HEK293 (cell line): Measurements from ENCODE around the gene NPC1.

Experiments
- CTCF ChIA-PET: fragments of 350-600 bp; formaldehyde crosslinking; extraction: SDS; loops from one replicate; lab custom pipeline; 2021; ENCODE audit warnings: antibody characterized with exemption; lab: Yijun Ruan, JAX
- POLR2A ChIA-PET: fragments of 300-600 bp; formaldehyde crosslinking; extraction: SDS; loops from one replicate; lab custom pipeline; 2020; ENCODE audit warnings: antibody characterized with exemption, inconsistent platforms; lab: Yijun Ruan, JAX
- H3K27ac ChIP-seq: fragments of 200-500 bp; sonication (Bioruptor generic); 2 replicates; pipeline ENCODE4 v1.5.1; 2014; ENCODE audit warnings: low read depth, low read length, control low read depth, inconsistent platforms; ENCODE audit errors: extremely low read depth
- H3K36me3 ChIP-seq, 2 experiments: fragments of 200-500 bp in 1 of 2; sonication (Bioruptor generic) in 1 of 2; 1 replicate in 1 of 2; 2 replicates in 1 of 2; pipeline ENCODE4 v1.5.1; 2014 to 2017; ENCODE audit warnings: inconsistent platforms in 2 of 2, low read length in 2 of 2; ENCODE audit not compliant: control insufficient read depth in 2 of 2, insufficient read depth in 1 of 2
- H3K4me1 ChIP-seq: fragments of 200-500 bp; sonication (Bioruptor generic); 2 replicates; pipeline ENCODE4 v1.5.1; 2014; ENCODE audit warnings: mild to moderate bottlenecking, low read length, inconsistent platforms; ENCODE audit not compliant: control insufficient read depth, insufficient read depth
- H3K4me3 ChIP-seq: 2 replicates; pipeline ENCODE4 v1.5.1; 2011; ENCODE audit warnings: low read depth, mild to moderate bottlenecking, control low read depth, low read length, moderate library complexity
- H3K9me3 ChIP-seq: fragments of 200-500 bp; sonication (Bioruptor generic); 2 replicates; pipeline ENCODE4 v1.5.1; 2014; ENCODE audit warnings: low read depth, low read length, inconsistent platforms; ENCODE audit not compliant: control insufficient read depth, insufficient read depth
- ATF2 ChIP-seq: fragments of 450-650 bp; formaldehyde crosslinking; IDR thresholded peaks from 2 replicates; pipeline ENCODE4 v1.5.1; 2016; ENCODE audit warnings: missing biosample characterization, missing genetic modification characterization, low read depth
- BCL11A ChIP-seq: fragments of 450-650 bp; formaldehyde crosslinking; IDR thresholded peaks from 2 replicates; pipeline ENCODE4 v1.5.1; 2016; ENCODE audit warnings: low read depth, missing biosample characterization, missing genetic modification characterization
- BCL6B ChIP-seq: fragments of 450-650 bp; formaldehyde crosslinking; IDR thresholded peaks from 2 replicates; pipeline ENCODE4 v1.5.1; 2017; ENCODE audit warnings: missing biosample characterization, missing genetic modification characterization
- GFI1B ChIP-seq: fragments of 450-650 bp; formaldehyde crosslinking; IDR thresholded peaks from 2 replicates; pipeline ENCODE4 v1.5.1; 2016; ENCODE audit warnings: missing biosample characterization, missing genetic modification characterization
- KLF9 ChIP-seq: fragments of 450-650 bp; formaldehyde crosslinking; IDR thresholded peaks from 2 replicates; pipeline ENCODE4 v1.5.1; 2016; ENCODE audit warnings: missing biosample characterization, missing genetic modification characterization, low read depth
- PBX3 ChIP-seq: sonication (generic); formaldehyde crosslinking; IDR thresholded peaks from 2 replicates; pipeline ENCODE4 v1.8.1; 2022; ENCODE audit warnings: mild to moderate bottlenecking, moderate library complexity, missing genetic modification reagents
- RBAK ChIP-seq: fragments of 450-650 bp; formaldehyde crosslinking; IDR thresholded peaks from 2 replicates; pipeline ENCODE4 v1.5.1; 2016; ENCODE audit warnings: missing biosample characterization, missing genetic modification characterization
- YY2 ChIP-seq: fragments of 450-650 bp; formaldehyde crosslinking; IDR thresholded peaks from 2 replicates; pipeline ENCODE4 v1.5.1; 2016; ENCODE audit warnings: missing biosample characterization, missing genetic modification characterization
- ZBTB20 ChIP-seq: fragments of 450-650 bp; formaldehyde crosslinking; IDR thresholded peaks from 2 replicates; pipeline ENCODE4 v1.5.1; 2016; ENCODE audit warnings: missing biosample characterization, missing genetic modification characterization
- ZBTB49 ChIP-seq: fragments of 450-650 bp; formaldehyde crosslinking; IDR thresholded peaks from 2 replicates; pipeline ENCODE4 v1.5.1; 2016; ENCODE audit warnings: missing biosample characterization, missing genetic modification characterization, low read depth
- ZNF18 ChIP-seq: fragments of 450-650 bp; formaldehyde crosslinking; IDR thresholded peaks from 2 replicates; pipeline ENCODE4 v1.5.1; 2016; ENCODE audit warnings: missing biosample characterization, missing genetic modification characterization
- ZNF202 ChIP-seq: fragments of 450-650 bp; formaldehyde crosslinking; IDR thresholded peaks from 2 replicates; pipeline ENCODE4 v1.5.1; 2016; ENCODE audit warnings: missing biosample characterization, missing genetic modification characterization, borderline replicate concordance
- ZNF223 ChIP-seq: fragments of 450-650 bp; formaldehyde crosslinking; IDR thresholded peaks from 2 replicates; pipeline ENCODE4 v1.5.1; 2016; ENCODE audit warnings: missing biosample characterization, missing genetic modification characterization
- ZNF248 ChIP-seq: fragments of 450-650 bp; formaldehyde crosslinking; IDR thresholded peaks from 2 replicates; pipeline ENCODE4 v1.5.1; 2017; ENCODE audit warnings: missing biosample characterization, missing genetic modification characterization
- ZNF473 ChIP-seq: fragments of 450-650 bp; formaldehyde crosslinking; IDR thresholded peaks from 2 replicates; pipeline ENCODE4 v1.5.1; 2017; ENCODE audit warnings: missing biosample characterization, missing genetic modification characterization
- ZNF521 ChIP-seq: fragments of 450-650 bp; formaldehyde crosslinking; IDR thresholded peaks from 2 replicates; pipeline ENCODE4 v1.5.1; 2017; ENCODE audit warnings: missing biosample characterization, mild to moderate bottlenecking, missing genetic modification characterization
- ZNF548 ChIP-seq: fragments of 450-650 bp; formaldehyde crosslinking; IDR thresholded peaks from 2 replicates; pipeline ENCODE4 v1.5.1; 2016; ENCODE audit warnings: missing biosample characterization, missing genetic modification characterization
- ZNF654 ChIP-seq: fragments of 450-650 bp; formaldehyde crosslinking; IDR thresholded peaks from 2 replicates; pipeline ENCODE4 v1.5.1; 2016; ENCODE audit warnings: low read depth, missing biosample characterization, missing genetic modification characterization
- ZNF704 ChIP-seq: fragments of 450-650 bp; formaldehyde crosslinking; IDR thresholded peaks from 2 replicates; pipeline ENCODE4 v1.5.1; 2016; ENCODE audit warnings: missing biosample characterization, missing genetic modification characterization
- ZNF837 ChIP-seq: fragments of 450-650 bp; formaldehyde crosslinking; IDR thresholded peaks from 2 replicates; pipeline ENCODE4 v1.5.1; 2016; ENCODE audit warnings: missing biosample characterization, missing genetic modification characterization

NPC1 gene

GRCh38 chr18:23547306-23547705, 39.0 kb downstream of the NPC1 start:
- no peaks in the 10 kb centered on the region for H3K9me3 ChIP-seq
- TF ChIP-seq ZNF654 (tag by site-specific recombination): no peak
- no peak for TF ChIP-seq ZNF18 (tag by site-specific recombination)
- TF ChIP-seq ZNF473 (tag by site-specific recombination): no peak
- TF ChIP-seq KLF9 (tag by site-specific recombination): no peak
- TF ChIP-seq GFI1B (tag by site-specific recombination): no peak
- no peak for TF ChIP-seq ZBTB20 (tag by site-specific recombination)
- TF ChIP-seq BCL11A: no peak
- no peak for TF ChIP-seq ZNF521 (tag by site-specific recombination)
- no peak for TF ChIP-seq ZNF837 (tag by site-specific recombination)
- no peak for TF ChIP-seq ZNF248
- TF ChIP-seq, all 188 proteins: peak for 0
- Histone ChIP-seq H3K27ac (no peak overlapping the region), H3K4me1 (no peaks in the 10 kb centered on the region), H3K4me3 (no peak overlapping the region), H3K36me3 (peaks cover 43 to 82% of the 10 kb centered on the region in 2 experiments)
- POLR2A ChIA-PET: no interaction called here
- CTCF ChIA-PET: interaction anchor here (0.6 to 1.1 kb wide), 2 partner anchors 156 to 178 kb away, joined by 4 read pairs; no protein-coding TSS in a partner anchor

GRCh38 chr18:23545247-23545789, 41.0 kb downstream of the NPC1 start:
- ChIA-PET POLR2A (interaction anchor here (0.6 kb wide), 2 partner anchors 40 to 318 kb away, joined by 3 to 5 read pairs; no protein-coding TSS in a partner anchor), CTCF (interaction anchor here (1.1 kb wide), 1 partner anchor 30 kb away, joined by 7 read pairs; no protein-coding TSS in a partner anchor)
- Histone ChIP-seq H3K27ac (no peak overlapping the region), H3K9me3 (no peaks in the 10 kb centered on the region), H3K4me1 (no peaks in the 10 kb centered on the region), H3K36me3 (peaks cover 46 to 84% of the 10 kb centered on the region in 2 experiments), H3K4me3 (no peak overlapping the region)
- TF ChIP-seq PBX3: no peak
- TF ChIP-seq ZNF223 (tag by site-specific recombination): no peak
- no peak for TF ChIP-seq ZBTB49 (tag by site-specific recombination)
- no peak for TF ChIP-seq BCL6B
- no peak for TF ChIP-seq ATF2 (tag by site-specific recombination)
- no peak for TF ChIP-seq ZNF704
- TF ChIP-seq RBAK (tag by site-specific recombination): no peak
- TF ChIP-seq ZNF548 (tag by site-specific recombination): no peak
- TF ChIP-seq ZNF202 (tag by site-specific recombination): no peak
- no peak for TF ChIP-seq ZNF654 (tag by site-specific recombination)
- no peak for TF ChIP-seq ZBTB20 (tag by site-specific recombination)
- no peak for TF ChIP-seq YY2 (tag by site-specific recombination)
